HG03469 (cell line): ENCODE data around the gene TCAP.

ENCODE experiments used
- ATAC-seq: cut with Tn5 transposase; IDR thresholded peaks from one replicate; pipeline ENCODE4 v1.9.1; 2021; ENCODE audit warnings: mild to moderate bottlenecking, moderate library complexity, moderate number of reproducible peaks; ENCODE audit not compliant: unreplicated experiment

TCAP gene

GRCh38 chr17:39664581-39665561 is at the start of gene TCAP:
TCAP (plus strand) TSS chr17:39665349; CDS start chr17:39665360, 11 bp downstream.
- no peak for ATAC-seq

- no peak for ATAC-seq
Observed at GRCh38 chr17:39615434-39615833, 49.7 kb upstream of the TCAP start.

GRCh38 chr17:39617100-39617445 is 48.1 kb upstream of the TCAP start:
- no peak for ATAC-seq

GRCh38 chr17:39617446-39618245 is 47.5 kb upstream of the TCAP start:
- ATAC-seq: no peak

- ATAC-seq: no peak
Observed at GRCh38 chr17:39618246-39618913, 46.8 kb upstream of the TCAP start.

- no peak for ATAC-seq
Observed at GRCh38 chr17:39618956-39619785, 46.0 kb upstream of the TCAP start.

GRCh38 chr17:39619786-39620101 is 45.4 kb upstream of the TCAP start:
- ATAC-seq: no peak

- ATAC-seq: no peak
Observed at GRCh38 chr17:39621523-39622379, 43.4 kb upstream of the TCAP start.

GRCh38 chr17:39622380-39623006 is 42.7 kb upstream of the TCAP start:
- ATAC-seq: no peak

- no peak for ATAC-seq
Observed at GRCh38 chr17:39623356-39623950, 41.7 kb upstream of the TCAP start.

- ATAC-seq: no peak
Observed at GRCh38 chr17:39624313-39624712, 40.8 kb upstream of the TCAP start.

- no peak for ATAC-seq
Observed at GRCh38 chr17:39625198-39625785, 39.9 kb upstream of the TCAP start.

- no peak for ATAC-seq
Observed at GRCh38 chr17:39626171-39627046, 38.7 kb upstream of the TCAP start, which contains the start of gene PPP1R1B. PPP1R1B (plus strand) TSS chr17:39626952; CDS start chr17:39627393, 441 bp downstream.

- no peak for ATAC-seq
Observed at GRCh38 chr17:39627047-39627711, 38.0 kb upstream of the TCAP start.

- ATAC-seq: no peak
Observed at GRCh38 chr17:39627712-39628516, 37.2 kb upstream of the TCAP start.
